Stimulated activated CD4-positive, alpha-beta T cell treated with anti-CD3 and anti-CD28 coated beads, Interleukin-15, amount 100 ng/mL, for 24 hours (primary cell): ENCODE results near the gene MICU1.
A peak's percentile ranks its signal among the peaks of the same experiment; 100 is the strongest.

ENCODE experiments used
- DNase-seq: peaks from one replicate; pipeline ENCODE4 v3.0.0-alpha.2; 2020

Gene MICU1

DNA sequence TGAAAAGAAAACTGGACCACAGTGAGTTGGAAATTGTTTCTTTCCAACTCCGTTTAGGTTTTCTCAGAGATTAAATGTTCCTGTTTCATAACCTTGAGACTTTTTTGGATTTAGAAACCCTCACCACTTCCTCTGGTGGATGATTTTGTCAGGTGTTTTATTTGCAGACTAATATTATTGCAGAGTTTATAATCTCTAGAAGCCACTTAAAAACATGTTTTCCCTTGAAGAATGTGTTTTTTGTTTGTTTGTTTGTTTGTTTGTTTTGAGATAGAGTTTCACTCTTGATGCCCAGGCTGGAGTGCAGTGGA, 520 bp upstream of the MICU1 start:
- DNase-seq: no peak

DNA sequence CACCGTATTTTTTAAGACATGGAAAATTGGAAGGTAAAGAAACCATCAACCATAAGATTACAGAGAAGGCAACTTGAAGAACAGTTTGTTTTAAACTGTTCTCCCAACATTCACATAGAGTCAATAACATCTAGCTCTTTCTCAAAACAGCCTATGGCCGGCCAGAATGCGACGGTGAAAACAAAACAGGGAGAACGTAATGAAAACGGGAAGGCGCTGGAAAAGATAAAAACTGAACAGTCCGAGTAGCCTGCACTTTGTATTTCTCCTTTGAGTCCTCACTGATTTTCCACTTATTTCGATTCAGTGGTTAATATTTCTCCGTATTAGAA, 637 bp downstream of the MICU1 start:
- no peak for DNase-seq

DNA sequence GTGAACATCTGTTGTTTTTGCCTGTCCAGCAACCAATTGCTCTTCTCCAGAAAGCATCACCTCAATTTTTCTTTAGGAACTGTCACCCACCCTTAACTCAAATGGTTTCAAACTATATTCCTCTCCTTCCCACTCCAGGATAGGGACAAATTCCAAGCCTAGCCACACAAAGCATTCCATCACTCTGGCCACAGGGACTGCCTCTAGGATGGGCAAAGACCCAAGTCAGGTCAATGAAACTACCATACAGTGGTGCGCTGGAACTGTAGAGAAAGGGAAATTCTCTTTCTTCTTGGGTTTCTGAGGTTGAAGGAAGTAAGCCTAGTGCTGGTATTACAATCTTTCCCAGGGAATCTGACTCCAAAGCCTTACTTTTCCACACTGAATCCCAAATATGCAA, 3.6 kb downstream of the MICU1 start:
- DNase-seq: no peak

DNA sequence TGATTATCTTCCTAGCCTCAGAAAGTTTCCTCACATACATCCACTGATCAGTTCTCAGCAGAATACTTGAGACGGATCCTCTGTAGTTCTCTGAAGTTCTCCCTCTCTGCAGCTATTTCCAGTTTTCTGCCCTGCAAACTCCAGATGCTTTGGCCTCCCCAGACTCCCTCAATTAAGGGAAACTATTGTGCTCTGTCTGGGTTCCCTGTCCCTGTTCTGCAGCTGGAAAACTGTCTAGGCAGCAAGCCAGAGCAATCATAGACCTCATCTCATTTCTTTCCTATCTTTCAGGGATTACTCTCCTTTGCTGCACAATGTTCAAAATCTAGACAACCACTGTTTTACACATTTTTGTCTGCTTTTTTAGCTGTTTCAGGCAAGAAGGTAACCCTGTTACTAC, 9.2 kb downstream of the MICU1 start:
- no peak for DNase-seq

DNA sequence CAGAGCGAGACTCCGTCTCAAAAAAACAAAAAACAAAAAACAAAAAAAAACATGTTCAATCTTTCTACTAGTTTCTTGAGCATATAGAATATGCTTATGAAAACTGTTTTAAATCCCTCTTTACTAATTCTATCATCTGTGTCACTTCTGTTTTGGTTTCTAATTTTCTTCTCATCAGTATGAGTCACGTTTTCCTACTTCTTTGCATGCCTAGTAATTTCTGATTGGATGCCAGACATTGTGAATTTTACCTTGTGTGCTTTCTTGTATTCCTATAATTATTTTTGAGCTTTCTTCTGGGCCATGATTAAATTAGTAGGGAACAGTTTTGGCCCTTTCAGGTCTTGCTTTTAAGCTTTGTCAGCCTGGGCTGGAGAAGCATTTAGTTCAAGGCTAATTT, 9.9 kb downstream of the MICU1 start:
- no peak for DNase-seq

DNA sequence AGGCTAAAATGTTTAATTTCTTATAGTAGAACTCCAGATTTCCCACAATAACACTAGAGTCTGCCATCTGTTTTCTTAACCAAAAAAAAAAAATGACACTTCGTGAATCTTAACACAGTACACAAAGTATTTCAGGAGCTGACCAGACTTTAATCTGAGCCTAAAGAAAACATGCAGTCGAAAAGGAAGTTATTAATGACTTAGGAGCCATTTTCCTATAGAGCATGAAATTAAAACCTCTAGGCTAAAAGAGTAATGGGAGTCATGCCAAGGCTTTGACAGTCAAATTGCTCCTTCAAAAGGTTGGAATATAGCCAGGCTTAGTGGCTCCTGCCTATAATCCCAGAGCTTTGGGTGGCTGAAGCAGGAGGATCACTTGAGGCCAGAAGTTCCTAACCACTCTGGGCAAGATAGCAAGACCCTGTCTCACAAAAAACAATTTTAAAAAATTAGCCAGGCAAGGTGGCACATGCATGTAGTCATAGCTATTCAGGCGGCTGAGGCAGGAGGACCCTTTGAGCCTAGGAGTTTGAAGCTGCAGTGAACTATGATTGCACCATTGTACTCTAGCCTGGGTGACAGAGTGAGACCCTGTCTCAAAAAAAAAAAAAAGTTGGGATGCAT, 13.6 kb downstream of the MICU1 start:
- no peak for DNase-seq

DNA sequence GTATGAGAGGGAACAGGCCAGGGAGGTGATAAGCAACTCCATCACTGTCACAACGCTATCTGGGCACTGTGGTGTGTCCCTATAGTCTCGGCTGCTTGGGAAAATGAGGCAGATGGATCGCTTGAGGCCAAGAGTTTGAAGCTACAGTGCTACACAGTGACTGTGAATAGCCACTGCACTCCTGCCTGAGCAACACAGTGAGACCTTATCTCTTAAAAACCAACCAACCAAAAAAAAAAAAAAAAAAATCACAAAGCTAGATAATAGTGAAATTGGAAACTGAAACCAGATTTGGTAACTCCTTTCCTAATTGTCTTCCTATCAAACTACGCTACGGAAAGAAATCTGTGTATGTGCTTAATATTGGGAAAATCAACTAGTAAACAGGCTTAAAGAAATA, 14.1 kb downstream of the MICU1 start:
- DNase-seq: no peak

DNA sequence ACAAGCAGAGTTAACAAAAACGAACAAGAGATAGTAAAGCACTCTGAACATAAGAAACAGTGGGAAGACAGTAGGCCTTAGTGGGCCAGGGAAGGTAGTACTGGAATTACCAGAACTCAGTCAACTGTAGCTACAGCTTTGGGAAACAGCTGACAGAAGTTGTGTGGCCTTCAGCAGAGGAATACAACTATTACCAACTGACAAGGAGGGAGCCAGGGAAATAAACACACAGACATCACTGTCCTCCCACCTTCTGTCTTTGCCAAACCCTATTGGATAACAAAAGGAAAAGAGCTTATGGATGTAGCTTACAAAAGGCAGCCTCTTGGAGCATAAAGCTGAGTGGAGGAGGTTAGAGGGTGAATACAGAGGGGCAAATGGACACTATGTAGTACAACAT, 15.4 kb downstream of the MICU1 start:
- DNase-seq: no peak

DNA sequence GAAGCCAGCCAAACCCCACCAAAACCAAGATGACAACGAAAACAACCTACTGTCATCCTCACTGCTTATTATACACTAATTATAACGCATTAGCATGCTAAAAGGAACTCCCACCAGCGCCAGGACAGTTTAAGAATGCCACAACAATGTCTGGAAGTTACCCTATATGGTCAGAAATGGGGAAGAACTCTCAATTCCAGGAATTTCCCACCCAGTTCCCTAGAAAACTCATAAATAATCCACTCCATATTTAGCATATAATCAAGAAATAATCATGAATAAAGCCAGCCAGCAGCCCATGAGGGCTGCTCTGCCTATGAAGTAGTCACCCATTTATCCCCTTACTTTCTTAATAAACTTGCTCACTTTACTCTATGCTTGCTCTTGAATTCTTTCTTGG, 20.8 kb downstream of the MICU1 start:
- no peak for DNase-seq

DNA sequence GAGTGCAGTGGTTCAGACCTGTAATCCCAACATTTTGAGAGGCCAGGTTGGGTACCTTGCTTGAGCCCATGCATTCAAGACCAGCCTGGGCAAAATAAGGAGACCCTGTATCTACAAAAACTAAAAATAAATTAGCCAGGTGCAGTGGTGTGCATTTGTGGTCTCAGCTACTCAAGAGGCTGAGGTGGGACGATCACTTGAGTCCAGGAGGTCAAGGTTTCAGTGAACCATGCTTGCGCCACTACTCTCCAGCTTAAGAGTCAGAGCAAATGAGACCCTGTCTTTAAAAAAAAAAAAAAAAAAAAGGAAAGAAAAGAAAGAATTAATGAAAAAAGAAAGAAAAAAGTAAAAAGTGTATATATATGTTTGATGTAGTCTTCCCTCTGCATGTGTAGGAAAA, 24.7 kb downstream of the MICU1 start:
- DNase-seq: no peak

DNA sequence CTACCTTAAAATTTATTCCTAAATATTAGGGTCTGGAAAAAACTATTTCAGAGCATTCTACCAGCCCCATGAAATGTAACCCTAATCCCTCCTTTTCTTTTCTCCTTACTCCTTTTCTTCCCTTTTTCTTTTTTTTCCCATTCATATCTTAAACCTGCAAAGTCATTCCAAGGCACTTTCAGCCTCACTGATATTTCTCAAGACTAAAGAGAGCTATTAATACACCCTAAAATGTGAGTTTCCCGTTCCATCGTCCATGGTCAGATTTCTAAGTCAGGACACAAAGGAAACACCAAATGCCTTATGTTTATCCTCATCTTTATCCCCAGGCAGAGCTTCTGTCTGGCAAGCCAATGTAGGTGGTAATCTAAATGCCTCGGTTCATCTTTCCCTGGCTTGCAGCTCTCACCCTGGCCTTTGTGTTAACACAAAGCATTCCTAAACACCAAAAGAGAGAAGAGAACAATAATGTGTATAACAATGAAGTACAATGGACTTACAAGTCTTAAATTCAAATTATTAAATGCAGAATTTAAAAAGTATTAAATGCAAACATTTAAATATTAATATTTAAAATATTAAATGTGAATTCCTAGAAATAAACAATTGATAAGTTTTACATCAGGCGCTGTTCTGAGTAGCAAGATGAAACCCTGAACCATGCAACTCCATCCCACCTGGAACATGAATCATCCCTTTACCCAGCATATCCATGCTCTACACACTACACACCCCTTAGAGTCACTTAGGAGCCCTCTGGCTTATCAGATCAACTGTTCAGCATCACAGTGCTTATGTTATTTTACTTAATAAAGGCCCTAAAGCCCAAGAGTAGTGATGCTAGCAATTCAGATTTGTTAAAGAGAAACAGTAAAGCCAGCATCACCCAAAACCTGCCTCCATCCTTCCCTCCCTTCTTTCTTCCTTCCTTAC, 26.8 kb downstream of the MICU1 start:
- DNase-seq: no peak

DNA sequence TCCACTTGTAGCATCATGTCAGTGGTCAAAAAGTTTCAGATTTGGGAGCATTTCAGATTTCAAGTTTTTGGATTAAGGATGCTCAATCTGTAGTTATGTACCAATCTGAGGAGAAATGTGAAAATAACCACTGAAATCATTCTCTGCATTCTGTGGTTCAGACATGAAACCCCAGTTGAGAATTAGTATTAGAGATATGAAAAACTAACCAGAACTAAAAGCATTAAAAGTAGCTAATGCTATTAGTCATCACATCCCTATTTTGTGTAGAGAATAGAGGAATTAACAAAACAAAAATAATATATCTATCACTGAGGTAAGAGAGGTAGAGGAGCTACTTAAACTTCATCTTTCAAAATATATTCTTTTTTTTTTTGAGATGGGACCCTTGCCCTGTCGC, 28.0 kb downstream of the MICU1 start:
- DNase-seq: no peak

DNA sequence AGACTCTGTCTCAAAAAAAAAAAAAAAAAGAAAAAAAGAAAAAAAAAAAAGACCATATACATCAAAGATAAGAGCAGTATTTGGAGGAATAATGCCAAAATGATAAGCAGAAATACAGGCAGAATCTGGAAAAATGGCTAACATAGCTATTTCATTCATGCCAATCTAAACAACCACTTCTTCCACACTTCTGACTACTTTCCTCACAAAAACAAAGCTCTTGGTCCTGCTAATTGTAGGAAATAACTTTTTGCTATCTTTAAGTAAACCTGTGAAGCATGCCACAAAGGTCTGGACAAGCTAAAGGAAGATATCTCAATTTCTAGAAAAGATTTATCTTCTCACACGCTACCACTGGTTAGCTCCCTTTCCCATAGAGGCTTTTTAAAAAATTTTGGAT, 30.4 kb downstream of the MICU1 start:
- no peak for DNase-seq

DNA sequence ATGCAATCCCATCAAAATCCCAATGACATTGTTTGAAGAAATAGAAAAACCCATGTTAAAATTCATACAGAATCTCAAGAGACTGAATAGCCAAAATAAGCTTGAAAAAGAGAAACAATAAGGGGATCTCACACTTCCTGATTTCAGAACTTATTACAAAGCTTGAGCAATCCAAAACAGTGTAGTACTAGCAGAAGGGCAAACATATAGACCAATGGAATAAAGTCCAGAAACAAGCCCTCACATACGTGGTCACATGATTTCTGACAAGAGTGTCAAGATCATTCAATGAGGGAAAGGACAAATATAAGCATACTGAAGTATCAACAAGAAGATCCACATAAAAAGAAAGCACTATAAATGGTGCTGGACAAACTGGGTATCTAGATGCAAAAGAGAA, 31.9 kb downstream of the MICU1 start:
- DNase-seq: no peak

DNA sequence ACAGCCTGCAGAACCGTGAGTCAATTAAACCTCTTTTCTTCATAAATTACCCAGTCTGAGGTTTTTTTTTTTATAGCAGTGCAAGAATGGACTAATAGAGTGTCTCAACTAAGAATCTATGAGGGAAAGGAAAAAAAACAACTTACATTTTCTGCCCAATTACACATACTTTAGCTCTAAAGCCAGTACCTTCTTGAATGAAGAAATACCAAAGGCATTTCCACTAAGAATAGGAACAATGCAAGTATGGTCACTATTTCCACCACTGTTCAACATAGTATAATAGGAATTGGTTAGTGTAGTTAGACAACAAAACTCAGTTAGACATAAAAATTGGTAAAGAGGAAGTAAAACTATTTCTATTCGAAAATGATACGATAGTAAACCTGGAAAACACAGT, 37.6 kb downstream of the MICU1 start:
- DNase-seq: no peak

DNA sequence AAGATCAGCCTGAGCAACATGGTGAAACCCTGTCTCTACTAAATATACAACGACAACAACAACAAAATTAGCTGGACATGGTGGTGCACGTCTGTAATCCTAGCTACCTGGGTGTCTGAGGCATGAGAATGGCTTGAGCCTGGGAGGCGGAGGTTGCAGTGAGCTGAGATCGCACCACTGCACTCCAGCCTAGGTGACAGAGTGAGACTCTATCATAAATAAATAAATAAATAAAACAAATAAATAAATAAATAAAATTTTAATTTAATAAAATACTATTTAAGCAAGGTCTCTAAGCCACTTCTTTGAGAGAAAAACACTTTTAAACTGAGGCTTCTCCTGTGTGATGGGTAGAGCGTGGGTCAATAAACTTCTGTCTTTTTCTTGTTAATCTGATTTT, 38.3 kb downstream of the MICU1 start:
- no peak for DNase-seq

DNA sequence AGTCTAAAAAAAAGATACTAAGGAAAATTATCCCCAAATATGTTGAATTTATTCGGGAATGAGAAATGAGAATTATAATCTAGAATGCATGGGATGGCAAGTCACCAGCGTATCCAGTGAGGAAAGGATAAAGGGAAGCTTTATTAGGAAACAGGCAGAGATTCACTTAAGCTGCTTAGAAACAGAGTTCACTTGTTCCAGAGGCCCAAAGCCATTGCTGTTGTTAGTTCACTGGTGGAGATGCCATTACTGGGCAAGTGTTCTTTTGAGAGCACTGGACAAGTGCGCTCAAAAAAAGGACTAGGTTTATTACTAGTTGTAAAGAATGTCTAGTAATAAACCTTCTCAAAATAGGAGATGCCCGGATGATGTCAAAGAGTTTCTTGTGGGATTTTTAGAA, 51.2 kb downstream of the MICU1 start:
- no peak for DNase-seq

DNA sequence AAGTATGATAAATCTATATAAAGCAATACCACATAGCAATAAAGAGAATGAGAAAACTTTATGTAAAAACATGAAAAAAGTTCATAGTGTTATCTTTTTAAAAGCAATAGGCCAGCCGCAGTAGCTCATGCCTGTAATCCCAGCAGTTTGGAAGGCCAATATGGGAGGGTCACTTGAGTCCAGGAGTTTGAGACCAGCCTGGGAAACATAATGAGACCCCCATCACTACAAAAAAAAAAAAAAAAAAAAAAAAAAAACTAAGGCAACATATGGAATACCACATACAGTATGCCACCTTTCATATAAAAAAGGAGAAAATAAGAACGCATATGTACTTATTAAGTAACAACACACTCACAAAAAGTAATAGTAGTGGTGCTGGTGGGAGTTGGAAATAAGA, 52.8 kb downstream of the MICU1 start:
- DNase-seq: no peak

DNA sequence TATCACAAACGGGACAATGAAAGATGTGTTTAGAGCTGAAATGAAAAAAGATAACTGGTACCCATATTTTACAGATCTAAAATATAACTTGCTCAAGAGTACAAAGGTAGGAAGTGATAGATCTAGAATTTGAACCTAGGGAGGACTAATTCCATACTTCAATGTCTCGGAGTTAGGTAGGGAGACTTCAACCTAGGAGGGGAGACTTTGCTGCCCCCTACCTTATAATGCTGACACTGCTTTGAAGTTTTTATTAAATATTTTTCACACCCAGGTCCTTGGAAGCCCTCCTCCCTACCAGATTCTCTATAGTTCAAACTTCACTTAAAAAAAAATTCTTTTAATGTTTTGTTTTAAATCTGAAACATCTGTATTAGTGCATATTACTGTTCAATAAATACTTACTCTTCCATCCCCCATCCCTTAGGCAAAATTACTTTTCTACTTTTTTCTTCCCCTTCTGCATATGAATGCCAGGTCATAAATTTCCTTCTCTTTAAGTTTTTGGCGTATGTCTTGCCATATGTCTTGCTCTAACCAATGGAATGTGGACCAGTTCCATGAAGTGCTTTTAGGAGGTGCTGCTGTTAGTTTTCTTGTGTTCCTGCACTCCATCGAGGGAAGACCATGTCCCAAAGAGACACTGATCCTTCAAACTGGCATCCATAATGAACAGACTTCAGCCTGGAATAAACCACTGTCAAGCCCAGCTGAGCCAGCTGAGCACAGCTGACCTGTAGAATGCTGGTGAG, 57.8 kb downstream of the MICU1 start:
- no peak for DNase-seq

DNA sequence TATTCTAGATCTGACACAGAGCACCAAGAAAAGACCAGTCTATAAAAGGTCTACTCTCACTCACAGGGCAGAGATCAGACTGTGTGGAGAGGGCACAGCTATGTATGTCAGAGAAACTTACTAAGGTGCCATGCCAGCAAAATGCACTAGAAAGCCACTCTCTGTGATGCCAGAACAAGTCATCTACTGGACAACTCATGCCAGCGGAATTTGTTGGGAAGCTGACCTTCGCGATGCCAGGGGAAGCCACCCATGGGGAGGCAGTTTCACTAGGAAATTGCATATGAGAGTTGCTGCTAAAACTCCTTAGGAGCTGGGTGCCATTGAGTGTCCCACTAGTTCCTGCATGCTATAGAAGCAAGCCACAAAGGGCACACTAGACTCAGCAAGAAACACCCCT, 58.5 kb downstream of the MICU1 start:
- DNase-seq: no peak

DNA sequence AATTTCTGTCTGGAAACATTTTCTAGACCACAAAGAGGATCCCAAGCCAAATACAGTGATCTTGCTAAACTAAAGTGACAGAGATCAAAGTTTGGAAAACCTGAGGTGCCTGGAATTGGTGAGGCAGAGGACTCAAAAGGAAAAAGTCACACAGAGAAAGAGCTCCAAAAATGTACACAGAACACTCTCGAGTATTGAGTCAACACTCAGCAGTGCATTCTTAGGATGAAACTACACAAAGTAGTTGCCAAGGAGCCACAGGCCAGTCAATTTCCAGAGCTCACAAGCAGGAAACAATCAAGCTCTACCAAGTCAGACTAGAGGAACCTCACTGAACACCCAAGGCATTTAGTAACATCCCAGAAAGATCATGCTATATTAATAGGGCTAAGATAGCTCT, 61.3 kb downstream of the MICU1 start:
- DNase-seq: peak; percentile 42

DNA sequence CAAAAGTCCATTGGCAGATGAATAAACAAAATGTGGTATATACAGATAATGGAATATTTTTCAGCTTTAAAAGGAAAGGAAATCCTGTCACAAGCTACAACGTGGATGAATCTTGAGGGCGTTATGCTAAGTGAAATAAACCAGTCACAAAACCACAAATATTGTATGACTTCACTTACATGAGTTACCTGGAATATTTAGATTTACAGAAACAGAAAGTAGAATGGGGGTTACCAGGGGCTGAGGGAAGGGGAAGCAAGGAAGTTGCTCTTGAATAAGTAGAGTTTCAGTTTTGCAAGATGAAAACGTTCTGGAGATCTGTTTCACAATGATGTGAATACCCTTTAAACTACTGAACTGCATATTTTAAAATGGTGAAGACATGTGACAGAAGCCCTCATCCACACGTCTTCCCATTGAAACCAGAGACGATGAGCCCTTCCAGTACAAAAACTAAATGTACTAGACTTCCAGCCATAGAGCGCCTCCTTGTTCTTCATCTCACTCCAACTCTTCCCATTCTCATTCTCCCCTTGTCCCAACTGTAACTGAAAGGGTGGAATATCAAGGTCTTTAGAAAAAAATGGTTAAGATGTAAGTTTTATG, 62.4 kb downstream of the MICU1 start:
- DNase-seq: peak; percentile 48

DNA sequence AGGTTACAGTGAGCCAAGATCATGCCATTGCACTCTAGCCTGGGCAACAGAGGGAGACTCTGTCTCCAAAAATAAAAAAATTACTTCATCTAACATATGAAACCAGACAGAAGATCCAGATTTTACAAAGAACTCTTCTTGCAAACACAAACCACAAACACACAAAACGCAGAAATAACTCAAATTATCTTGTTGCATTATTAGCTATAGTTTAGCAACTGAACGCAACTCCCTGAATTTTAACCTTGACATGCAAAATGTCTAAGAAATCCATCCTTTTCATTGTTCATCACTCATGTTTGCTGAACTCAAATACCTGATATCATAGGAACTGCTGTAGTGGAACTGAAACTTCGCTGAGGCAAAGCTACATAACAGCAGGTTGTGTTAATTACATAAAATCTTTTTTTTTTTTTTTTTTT, 64.1 kb downstream of the MICU1 start:
- no peak for DNase-seq

DNA sequence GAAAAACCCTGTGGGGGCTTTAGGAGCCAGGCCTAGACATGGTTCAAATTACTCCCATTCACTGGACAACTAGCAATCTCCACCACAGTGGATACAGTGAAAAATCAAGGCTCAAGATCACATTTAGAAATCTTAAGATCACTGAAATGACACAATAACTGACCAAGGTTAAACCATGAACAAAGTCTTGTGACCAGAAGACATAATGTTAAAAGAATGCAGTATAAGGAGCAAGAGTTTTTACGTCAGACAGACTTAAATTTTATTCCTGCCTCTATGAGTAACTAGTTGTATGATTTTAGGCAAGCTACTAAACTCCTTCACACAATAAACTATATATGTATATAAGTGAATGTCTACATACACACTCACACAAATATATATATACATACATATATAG, 68.5 kb downstream of the MICU1 start:
- no peak for DNase-seq
